GM12878 (cell line): ENCODE results near the gene FXYD1. TPM values are rescaled to one million over a fixed set of nuclear protein-coding genes. Genes with fewer than 3 reads are reported as not detected.

Experiments
- ATAC-seq: fragments of 200-7000 bp; cut with Tn5 transposase; 3 replicates; pipeline ENCODE4 v1.9.1; 2020; ENCODE audit warnings: mild to moderate bottlenecking, moderate library complexity
- BruUV-seq: library from RNA; stranded (reverse); fragments of 400-500 nt; replicated peaks from 2 replicates; lab custom pipeline; 2021; lab: Mats Ljungman, UMichigan
- CTCF ChIA-PET: fragments of 300-600 bp; sonication (Branson Sonifier 250); formaldehyde crosslinking; extraction: SDS; loops from one replicate; lab custom pipeline; 2021; ENCODE audit warnings: inconsistent platforms; lab: Yijun Ruan, JAX
- POLR2A ChIA-PET: fragments of 350-600 bp; formaldehyde crosslinking; extraction: SDS; loops from one replicate; lab custom pipeline; 2021; ENCODE audit warnings: inconsistent platforms; lab: Charles Lee
- RAD21 ChIA-PET: fragments of 300-600 bp; sonication (Branson Sonifier 250); formaldehyde crosslinking; loops from one replicate; lab custom pipeline; 2023; ENCODE audit warnings: antibody characterized with exemption; ENCODE audit not compliant: unreplicated experiment; lab: Charles Lee
- SMC1A ChIA-PET: fragments of 300-600 bp; sonication (Branson Sonifier 250); formaldehyde crosslinking; loops from one replicate; lab custom pipeline; 2023; ENCODE audit not compliant: unreplicated experiment, uncharacterized antibody; lab: Charles Lee
- DNase-seq: peaks from one replicate; pipeline ENCODE4 v3.0.0-alpha.2; 2011; ENCODE audit warnings: low read depth, low spot score
- FAIRE-seq: peaks from 3 replicates; lab custom pipeline; 2011; peaks lifted over from hg19 to GRCh38; lab: Jason Lieb, UNC
- H2AFZ ChIP-seq: 2 replicates; pipeline ENCODE4 v1.6.0; 2011; ENCODE audit warnings: low read depth, low read length, control low read depth; ENCODE audit not compliant: control insufficient read depth
- H3K27ac ChIP-seq: 2 replicates; pipeline ENCODE4 v1.5.1; 2011; ENCODE audit warnings: control low read depth; ENCODE audit not compliant: control insufficient read depth, insufficient read depth
- H3K27me3 ChIP-seq, 2 experiments: replicated peaks in 1 of 2; 2 replicates each; pipeline versions ENCODE4 v1.6.0 to v1.6.1; 2011; ENCODE audit warnings: low read length in 1 of 2; ENCODE audit not compliant: control insufficient read depth in 2 of 2, insufficient read depth in 2 of 2
- H3K36me3 ChIP-seq, 2 experiments: 2 replicates each; pipeline ENCODE4 v1.5.1; 2011; ENCODE audit warnings: low read length in 1 of 2; ENCODE audit not compliant: control insufficient read depth in 2 of 2, insufficient read depth in 2 of 2
- H3K4me1 ChIP-seq: 2 replicates; pipeline ENCODE4 v1.6.1; 2011; ENCODE audit warnings: mild to moderate bottlenecking, low read length, moderate library complexity, mixed read lengths; ENCODE audit not compliant: control insufficient read depth, insufficient read depth
- H3K4me2 ChIP-seq: 2 replicates; pipeline ENCODE4 v1.6.0; 2011; ENCODE audit warnings: control low read depth; ENCODE audit not compliant: control insufficient read depth, insufficient read depth
- H3K4me3 ChIP-seq: fragments of 200-600 bp; sonication (generic); 2 replicates; pipeline ENCODE4 v1.5.1; 2016
- H3K79me2 ChIP-seq: 2 replicates; pipeline ENCODE4 v1.6.0; 2011; ENCODE audit warnings: low read length; ENCODE audit not compliant: control insufficient read depth, insufficient read depth
- H3K9ac ChIP-seq: 2 replicates; pipeline ENCODE4 v1.8.0; 2011; ENCODE audit warnings: low read length, control low read depth, mixed read lengths; ENCODE audit not compliant: control insufficient read depth, insufficient read depth
- H3K9me3 ChIP-seq: replicated peaks from 3 replicates; pipeline ENCODE4 v1.5.1; 2011; ENCODE audit warnings: mild to moderate bottlenecking, low read length; ENCODE audit not compliant: control insufficient read depth, insufficient read depth
- H4K20me1 ChIP-seq: 2 replicates; pipeline ENCODE4 v1.6.0; 2011; ENCODE audit not compliant: control insufficient read depth, insufficient read depth
- CBFB ChIP-seq: IDR thresholded peaks from 2 replicates; pipeline ENCODE4 v1.6.1; 2016; ENCODE audit warnings: antibody characterized with exemption, low read depth
- CHD2 ChIP-seq: IDR thresholded peaks from 2 replicates; pipeline ENCODE4 v1.6.1; 2011; ENCODE audit warnings: low read depth, low read length, improper control_type of control experiment, borderline replicate concordance
- CHD4 ChIP-seq: fragments of 200-600 bp; sonication (generic); IDR thresholded peaks from 2 replicates; pipeline ENCODE4 v1.6.1; 2016; ENCODE audit warnings: mild to moderate bottlenecking
- JUNB ChIP-seq: IDR thresholded peaks from 2 replicates; pipeline ENCODE4 v1.6.1; 2016; ENCODE audit warnings: antibody characterized with exemption, mild to moderate bottlenecking
- KDM1A ChIP-seq: fragments of 200-600 bp; sonication (generic); IDR thresholded peaks from 2 replicates; pipeline ENCODE4 v1.6.1; 2016; ENCODE audit warnings: borderline replicate concordance
- MYB ChIP-seq: fragments of 150-350 bp; IDR thresholded peaks from 2 replicates; pipeline ENCODE4 v1.6.1; 2014; ENCODE audit warnings: mild to moderate bottlenecking, low read depth, low read length, borderline replicate concordance
- RFX5 ChIP-seq: IDR thresholded peaks from 2 replicates; pipeline ENCODE4 v1.6.1; 2011; ENCODE audit warnings: low read depth, low read length, improper control_type of control experiment
- TCF12 ChIP-seq: IDR thresholded peaks from 2 replicates; pipeline ENCODE4 v1.6.1; 2011; ENCODE audit warnings: low read depth, mild to moderate bottlenecking, low read length
- WGBS: methylation state at CpG from one replicate; pipeline ENCODE4 v1.1.6; 2016; ENCODE audit warnings: low lambda C conversion rate; ENCODE audit not compliant: insufficient replicate concordance, insufficient coverage; ENCODE audit errors: missing lambda C conversion rate; 5-methylcytosine and 5-hydroxymethylcytosine counted together
- in situ Hi-C: fragments of 300-500 bp; cut with MboI; formaldehyde crosslinking; loops from 9 replicates; pipeline ENCODE4 v1.14.3; 2018; ENCODE audit warnings: mixed read lengths
- intact Hi-C: fragments of 100-400 bp; cut with micrococcal nuclease; formaldehyde crosslinking; loops from one replicate; pipeline ENCODE4 v1.14.2; 2022; ENCODE audit not compliant: unreplicated experiment
- polyA plus RNA-seq, 11 experiments: library from polyadenylated mRNA; depleted of rRNA in 4 of 11; unstranded in 6 of 11; stranded (reverse) in 5 of 11; fragments of >200 nt; fragmentation: Nextera tagmentation in 4 of 11; fragmentation: Illumina TruSeq in 1 of 11; extraction: Ambion mirVana in 4 of 11; extraction: Trizol in 1 of 11; gene quantifications; 1 replicate in 1 of 11; 2 replicates in 10 of 11; pipeline versions ENCODE4 v1.2.1 to v1.2.3, GENCODE V29; 2011 to 2016; ENCODE audit warnings: inconsistent platforms in 2 of 11, missing spikeins in 2 of 11, low read depth in 1 of 11
- total RNA-seq, 4 experiments: library from RNA; depleted of rRNA in 3 of 4; stranded (reverse); fragments of >200 nt in 3 of 4; fragmentation: Illumina TruSeq in 1 of 4; extraction: Trizol in 1 of 4; gene quantifications; 2 replicates each; pipeline versions ENCODE4 v1.2.1 to v1.2.3, GENCODE V29; 2013 to 2021

FXYD1 gene
- total and polyA plus RNA-seq, 10 of the 15 experiments (the other 5 are each of a cell fraction or from before 2014, with no cell fraction given): 0.34 to 1.2 (median 0.49) TPM; not detected in 4

- TF ChIP-seq JUNB (no peak), RFX5 (no peak)
Measured at GRCh38 chr19:35143818-35144217, 5.2 kb downstream of the FXYD1 start (continued).

GRCh38 chr19:35144259-35144599 lies 5.6 kb downstream of the FXYD1 start:
- H3K4me1 ChIP-seq: peaks cover 13% of the 10 kb centered on the region
- H3K4me3 ChIP-seq: no peak overlapping the region
- ATAC-seq (no peak), FAIRE-seq (no peak), DNase-seq (no peak)
- BruUV-seq: no TSS peak
- no peaks in the 10 kb centered on the region for H3K79me2 ChIP-seq
- CTCF ChIA-PET: interaction anchor here (1.7 to 3.3 kb wide), 3 partner anchors 10 to 30 kb away, joined by 4 to 26 read pairs (median 6); partner anchors contain the start of gene FXYD5
- TF ChIP-seq CHD2: no peak
- TF ChIP-seq CHD4: no peak
- TF ChIP-seq KDM1A: no peak
- TF ChIP-seq MYB: no peak
- no peak for TF ChIP-seq TCF12
- TF ChIP-seq CBFB: no peak
- in situ Hi-C loops: no loop called here
- no peak overlapping the region for H3K4me2 ChIP-seq
- H3K27me3 ChIP-seq: peaks cover 2 to 5% of the 10 kb centered on the region in 2 experiments; a peak in 2 of 4 replicates
- POLR2A ChIA-PET: no interaction called here
- no peak overlapping the region for H3K9ac ChIP-seq
- RAD21 ChIA-PET: no interaction called here
- no peak overlapping the region for H3K27ac ChIP-seq
- no peaks in the 10 kb centered on the region for H4K20me1 ChIP-seq
- intact Hi-C loops: loop anchor here (5.0 kb wide), 1 partner anchor 103 kb away; the partner anchor contains the start of gene LSR
- SMC1A ChIA-PET: no interaction called here
- no peaks in the 10 kb centered on the region for H3K9me3 ChIP-seq
- no peaks in the 10 kb centered on the region for H3K36me3 ChIP-seq
- no peak overlapping the region for H2AFZ ChIP-seq
- 25% methylated on average over 3 of the region's 6 CpGs for WGBS
